ENCODE measurements around the gene NAPB.
"Not testable (repeated sequence)": the region's sequence is repeated elsewhere in the genome, so short reads cannot be mapped to it uniquely, and the experiment has no call there.

Gene NAPB

DNA sequence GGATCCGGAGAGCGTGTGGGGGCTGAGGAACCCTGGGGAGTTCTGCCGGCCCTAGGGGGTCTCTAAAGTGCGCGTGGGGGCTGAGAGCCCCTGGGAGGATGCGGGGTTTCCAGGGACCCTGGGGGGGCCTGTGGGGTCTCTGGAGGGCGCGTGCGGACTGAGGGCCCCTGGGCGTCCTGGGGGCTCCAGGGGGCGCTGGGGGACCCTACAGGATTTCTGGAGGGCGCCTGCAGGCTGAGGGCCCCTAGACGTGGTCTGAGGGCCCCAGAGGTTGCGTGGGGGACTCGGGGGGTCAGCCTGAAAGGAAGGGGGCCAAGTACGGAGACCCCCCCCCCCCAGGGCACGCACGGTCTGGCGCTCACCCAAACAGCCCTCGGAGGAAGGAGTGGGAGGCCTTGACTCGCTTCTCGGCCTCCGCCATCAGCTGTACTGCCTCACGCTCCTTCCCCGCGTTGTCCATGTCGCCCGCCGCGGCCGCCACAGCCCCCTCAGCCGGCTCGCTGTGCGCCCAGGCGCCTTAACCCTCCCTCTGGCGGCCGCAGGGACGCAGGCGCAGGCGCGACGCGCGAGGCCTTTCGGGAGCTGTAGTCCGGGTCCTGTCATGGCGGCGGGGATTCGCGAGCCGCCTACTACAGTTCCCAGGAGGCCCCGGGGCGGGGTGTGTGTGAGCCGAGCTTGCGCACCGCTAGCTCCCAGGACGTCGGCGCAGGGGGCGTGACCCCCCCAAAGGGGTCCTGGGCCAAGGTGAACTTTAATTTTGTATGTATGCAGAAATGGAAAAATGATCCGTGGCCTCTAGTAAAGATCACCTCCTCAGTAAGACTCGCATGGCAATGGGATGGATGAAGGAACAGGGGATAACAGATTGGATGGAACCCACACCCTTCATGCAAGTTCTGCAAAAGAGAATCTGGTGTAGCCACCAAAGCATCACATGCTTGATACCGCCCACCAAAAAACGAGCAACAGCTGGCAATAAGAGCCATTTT is at the start of gene NAPB:
TSS of gene NAPB (minus strand) at position 546 of the 989 bp plus-strand sequence. CDS start at position 460, 86 bp downstream.
- DNase-seq = peak; percentile 96

DNA sequence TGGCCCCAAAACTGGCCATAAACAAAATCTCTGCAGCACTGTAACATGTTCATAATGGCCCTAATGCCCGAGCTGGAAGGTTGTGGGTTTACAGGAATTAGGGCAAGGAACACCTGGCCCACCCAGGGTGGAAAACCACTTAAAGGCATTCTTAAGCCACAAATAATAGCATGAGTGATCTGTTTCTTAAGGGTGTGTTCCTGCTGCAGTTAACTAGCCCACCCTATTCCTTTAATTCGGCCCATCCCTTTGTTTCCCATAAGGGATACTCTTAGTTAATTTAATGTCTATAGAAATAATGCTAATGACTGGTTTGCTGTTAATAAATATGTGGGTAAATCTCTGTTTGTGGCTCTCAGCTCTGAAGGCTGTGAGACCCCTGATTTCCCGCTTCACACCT is 45.7 kb upstream of the NAPB start:
- DNase-seq = not testable (repeated sequence)

DNA sequence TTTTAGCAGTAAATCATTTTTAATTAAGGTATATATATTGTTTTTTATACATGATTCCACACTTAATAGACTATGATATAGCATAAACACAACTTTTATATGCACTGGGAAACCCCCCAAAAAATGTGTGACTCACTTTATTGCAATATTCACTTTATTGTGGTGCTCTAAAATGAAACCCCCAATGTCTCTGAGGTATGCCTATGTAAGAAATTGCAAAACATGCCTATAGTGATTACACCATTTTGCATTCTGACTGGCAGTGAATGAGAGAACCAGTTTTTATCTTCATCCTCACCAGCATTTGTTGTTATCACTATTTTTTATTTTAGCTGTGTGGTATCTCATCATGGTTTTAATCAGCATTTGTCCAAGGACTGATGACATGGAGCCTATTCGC is 39.9 kb upstream of the NAPB start:
- no peak for DNase-seq

DNA sequence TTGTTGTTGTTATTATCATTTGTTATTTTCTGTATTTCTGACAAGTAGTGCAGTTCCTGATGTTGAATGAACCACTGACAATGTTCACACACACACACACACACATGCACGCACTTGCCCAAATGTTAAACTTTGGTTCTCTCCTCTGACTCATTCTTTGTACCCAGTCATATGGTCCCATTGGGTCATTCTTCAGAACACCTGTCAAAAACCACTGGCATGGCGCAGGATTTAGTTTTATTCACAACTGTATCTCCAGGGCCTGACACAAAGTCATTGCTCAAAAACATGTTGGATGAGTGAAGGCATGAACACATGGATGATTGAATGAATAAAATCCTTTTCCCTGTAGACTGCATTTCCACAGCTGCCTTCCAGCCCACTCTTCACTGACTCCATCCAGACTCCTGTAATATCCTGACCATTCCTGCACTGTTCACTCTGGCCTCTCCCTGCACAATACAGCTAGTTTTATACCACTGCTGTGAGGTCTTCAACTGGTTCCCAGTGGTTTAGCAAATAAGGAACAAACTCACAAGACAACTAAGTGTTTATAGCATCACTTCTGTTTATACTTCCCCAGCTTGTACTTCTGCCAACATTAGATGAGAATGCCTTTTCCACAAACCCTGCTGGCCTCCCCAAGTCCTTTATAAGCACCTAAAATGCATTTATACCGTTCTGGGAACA is 38.3 kb upstream of the NAPB start:
- DNase-seq = no peak

DNA sequence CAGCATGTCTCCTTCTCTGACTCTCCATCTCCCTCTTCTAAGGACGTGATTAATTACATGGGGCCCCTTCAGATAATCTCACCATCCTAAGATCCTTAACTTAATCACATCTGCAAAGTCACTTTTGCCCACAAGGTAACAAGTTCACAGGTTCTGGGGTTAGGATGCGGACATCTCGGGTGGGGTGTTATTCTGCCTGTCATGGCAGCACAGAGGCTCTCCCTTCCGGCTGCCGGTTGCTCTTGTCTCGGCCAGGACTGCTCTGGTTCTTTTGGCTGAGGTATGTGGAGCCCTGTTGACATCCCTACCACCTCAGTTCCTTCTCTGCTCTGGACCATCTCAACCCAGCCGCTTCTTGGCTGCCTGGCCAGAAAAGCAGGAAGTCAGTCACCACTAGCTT is 35.6 kb upstream of the NAPB start:
- DNase-seq = no peak

GRCh38 chr20:23456409-23456808 is 35.1 kb upstream of the NAPB start:
- peak; percentile 49 for DNase-seq

GRCh38 chr20:23455639-23456038 is 34.4 kb upstream of the NAPB start:
- no peak for DNase-seq

DNA sequence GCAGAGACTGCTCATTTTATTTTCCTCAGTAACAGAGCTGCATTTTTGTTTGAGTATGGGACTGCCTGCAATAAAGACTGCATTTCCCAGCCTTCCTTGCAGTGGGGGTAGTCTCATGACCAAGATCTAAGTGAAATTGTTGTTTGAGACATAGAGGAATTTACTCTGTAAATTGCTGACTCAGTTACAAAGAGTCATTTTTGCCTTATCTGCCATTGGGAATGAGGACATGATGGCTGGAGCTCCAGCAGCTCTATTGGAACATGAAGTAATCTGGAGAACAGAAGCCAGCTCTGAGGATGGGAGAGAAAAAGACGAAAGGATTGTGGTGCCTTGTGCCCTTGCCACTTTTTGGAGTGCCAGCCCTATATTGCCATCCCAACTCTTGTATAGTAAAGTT is 33.5 kb upstream of the NAPB start:
- no peak for DNase-seq

DNA sequence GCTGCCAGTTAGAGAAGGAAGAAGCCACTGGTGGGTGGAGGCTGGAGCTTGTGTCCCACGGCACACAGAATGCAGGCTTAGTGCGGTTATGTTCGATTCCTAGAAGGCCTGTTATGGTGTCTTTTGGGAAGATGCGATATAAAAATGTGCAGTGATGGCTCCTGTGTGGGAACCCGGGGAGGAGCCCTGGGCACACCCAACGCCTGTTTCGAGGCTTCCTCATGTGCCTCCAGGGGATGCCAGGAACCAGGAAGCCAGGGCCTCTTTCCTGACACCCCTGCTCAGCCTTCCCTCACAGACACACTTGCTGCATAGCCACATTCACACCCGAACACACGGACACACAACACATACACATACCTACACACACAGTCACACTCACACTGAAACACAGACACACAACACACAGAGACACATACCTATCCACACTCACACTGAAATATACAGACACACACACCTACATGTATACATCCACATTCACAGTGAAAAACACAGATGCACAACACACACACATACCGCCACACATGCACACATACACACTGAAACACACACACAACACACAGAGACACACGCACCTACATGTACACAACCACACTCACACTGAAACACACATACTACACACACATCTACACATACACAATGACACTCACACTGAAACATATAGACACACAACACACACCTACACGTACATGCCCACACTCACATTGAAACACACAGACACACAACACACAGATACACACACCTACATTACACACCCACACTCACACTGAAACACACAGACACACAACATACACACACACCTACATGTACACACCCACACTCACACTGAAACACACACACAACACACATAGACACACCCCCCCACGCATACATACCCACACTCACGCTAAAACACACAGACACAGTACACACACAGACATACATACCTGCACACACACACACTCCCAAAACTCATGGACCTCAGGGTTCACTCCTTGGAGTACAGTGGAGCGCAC is 32.6 kb upstream of the NAPB start:
- DNase-seq = no peak

DNA sequence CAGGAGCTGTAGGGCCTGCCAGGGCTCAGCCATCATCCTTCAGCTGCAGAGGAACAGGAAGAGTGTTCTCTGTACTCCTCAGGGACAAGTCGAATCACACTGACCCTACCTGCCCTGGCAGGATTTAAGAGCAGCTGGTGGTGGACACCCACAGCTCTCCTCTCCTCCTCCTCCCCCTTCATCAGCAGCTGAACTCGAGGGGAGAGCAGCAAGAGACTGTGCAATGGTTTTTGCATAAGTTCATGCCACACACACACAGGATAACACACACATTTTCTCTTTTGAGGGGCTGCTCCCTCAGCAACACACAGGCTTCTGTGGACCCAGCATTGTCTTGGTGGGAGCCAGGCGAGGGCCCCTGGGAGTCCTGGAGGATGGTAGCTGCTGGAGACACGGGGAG is 31.5 kb upstream of the NAPB start, which contains the start of gene CST11:
TSS of gene CST11 (minus strand) at position 101 of the 400 bp plus-strand sequence. CDS start at position 36, 65 bp downstream.
- no peak for DNase-seq

DNA sequence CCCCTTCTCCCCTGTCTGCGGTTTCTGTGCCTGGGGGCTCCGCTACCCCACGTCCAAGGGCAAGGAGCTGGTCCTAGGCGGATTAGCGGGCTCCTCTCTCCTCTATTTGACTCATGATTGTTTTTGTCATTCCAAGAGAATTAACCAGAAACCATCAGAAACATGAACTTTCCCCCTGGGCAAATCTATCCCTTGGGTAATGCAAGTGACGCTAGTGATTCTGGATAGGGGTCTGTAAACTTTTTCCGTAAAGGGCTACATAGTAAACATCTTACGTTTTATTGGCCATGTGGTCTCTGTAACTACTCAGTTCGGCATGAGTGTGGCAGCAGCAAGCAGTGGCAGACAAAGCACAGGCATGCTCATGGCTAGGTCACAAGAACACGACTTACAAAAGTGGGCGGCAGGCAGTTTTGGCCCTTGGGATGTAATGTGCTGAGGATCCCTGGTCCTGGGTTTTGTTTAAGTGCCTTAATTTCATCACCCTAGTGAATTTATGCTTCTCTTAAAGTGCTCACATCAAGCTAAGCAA is 30.7 kb upstream of the NAPB start:
- DNase-seq = no peak

- no peak for DNase-seq
These were observed 29.6 kb upstream of the NAPB start for GRCh38 chr20:23450877-23451276.

GRCh38 chr20:23449421-23449820 is 28.1 kb upstream of the NAPB start:
- no peak for DNase-seq

DNA sequence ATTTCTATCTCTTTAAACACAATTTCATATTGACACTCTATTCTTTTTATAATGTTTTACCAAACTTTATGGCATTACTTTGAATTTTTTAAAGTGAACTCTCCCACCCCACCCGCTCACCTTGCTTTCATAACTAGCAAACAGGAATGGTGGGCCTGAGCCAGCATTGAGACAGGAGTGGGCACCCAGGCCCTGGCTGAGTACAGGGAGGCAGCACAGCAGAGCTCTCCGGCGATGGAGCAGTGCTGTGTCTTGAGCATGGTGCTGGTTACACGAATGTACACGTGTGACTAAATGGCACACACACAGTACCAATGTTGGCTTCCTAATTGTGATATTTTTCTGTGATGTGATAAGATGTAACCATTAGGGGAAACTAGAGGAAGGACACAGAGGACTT is 26.9 kb upstream of the NAPB start:
- DNase-seq = no peak

GRCh38 chr20:23446505-23446904 is 25.2 kb upstream of the NAPB start:
- no peak for DNase-seq

DNA sequence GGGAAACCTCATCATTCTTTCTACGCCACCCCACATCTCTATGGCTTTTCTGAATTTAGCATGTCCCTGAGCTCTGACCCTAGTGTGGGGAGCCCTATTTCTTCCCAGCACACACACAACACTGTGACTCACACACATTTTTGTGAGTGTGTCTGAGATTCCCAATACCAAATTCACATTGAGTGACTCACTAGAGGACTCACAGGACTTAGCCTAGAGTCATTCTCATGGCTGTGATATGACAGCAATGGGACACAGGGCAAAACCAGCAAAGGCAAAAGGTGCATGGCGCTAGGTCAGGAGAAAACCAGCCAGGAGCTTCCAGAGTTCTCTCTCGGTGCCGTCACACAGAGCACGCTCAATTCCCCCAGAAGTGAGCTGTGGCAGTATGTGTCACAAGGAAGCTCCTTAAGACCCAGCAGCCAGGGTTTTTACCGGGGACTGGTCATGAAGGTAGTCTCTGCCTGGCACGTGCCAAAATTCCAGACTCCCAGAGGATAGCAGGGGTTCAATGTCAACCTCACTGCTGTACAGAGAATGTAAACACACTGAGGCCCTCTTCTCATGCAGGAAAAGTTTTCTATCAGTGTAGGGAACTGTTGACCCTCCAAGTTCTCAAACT is 24.4 kb upstream of the NAPB start:
- DNase-seq = no peak

DNA sequence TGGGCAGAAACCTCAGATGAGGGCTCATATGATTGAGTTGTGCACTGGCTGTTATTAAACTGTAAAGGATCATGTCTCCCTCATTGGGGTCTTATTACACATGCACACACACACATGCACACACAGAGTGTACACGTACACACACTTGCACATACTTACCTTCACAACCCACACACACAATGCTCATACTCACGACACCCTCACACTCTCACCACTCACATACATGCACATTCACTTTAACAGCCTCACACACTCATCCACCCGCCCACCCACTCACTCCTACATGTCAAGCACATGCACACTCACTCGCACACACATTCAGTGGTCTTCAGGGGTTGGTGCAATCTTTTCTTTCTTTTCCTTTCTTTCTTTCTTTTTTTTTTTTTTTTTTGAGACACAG is 23.6 kb upstream of the NAPB start:
- no peak for DNase-seq

- DNase-seq = no peak
These were observed 21.1 kb upstream of the NAPB start for GRCh38 chr20:23442436-23442835.

DNA sequence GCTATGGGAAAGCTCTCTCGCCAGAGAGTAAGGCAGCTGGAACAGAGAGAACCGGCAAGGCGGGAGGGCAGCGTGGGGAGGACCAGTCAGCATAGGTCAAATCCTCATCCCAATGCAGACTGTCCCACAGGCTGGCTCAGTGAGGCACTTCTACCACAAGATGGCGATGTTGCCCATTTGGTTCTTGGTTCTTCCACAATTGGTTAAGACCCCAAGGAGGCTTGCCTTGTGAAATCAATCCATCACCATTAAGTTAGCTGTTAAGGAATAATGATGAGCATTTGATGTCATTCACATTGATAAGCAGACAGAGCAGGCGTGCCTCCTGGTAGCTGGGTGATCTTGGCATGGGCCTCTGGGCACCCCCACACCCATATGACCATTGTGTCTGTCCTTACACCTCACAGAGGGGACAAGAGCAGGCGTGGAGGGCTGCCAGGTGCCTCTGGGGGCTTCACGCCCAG is 20.6 kb upstream of the NAPB start:
- DNase-seq = peak; percentile 72

- no peak for DNase-seq
These were observed 18.7 kb upstream of the NAPB start for GRCh38 chr20:23440004-23440403.

- no peak for DNase-seq
These were observed 17.4 kb upstream of the NAPB start for GRCh38 chr20:23438661-23439060.
